Spinal cord (tissue), 10 donors: ENCODE data around the gene MKLN1. TPM values are rescaled to one million over a fixed set of nuclear protein-coding genes. Genes with fewer than 3 reads are reported as not detected.

Source experiments
- DNase-seq, 6 donors: peaks; one replicate each; pipeline versions ENCODE4 v3.0.0 to v3.0.0-alpha.2; 2013 to 2015; ENCODE audit warnings: low spot score in 6 of 6, low read depth in 4 of 6
- H3K27ac ChIP-seq: one replicate; pipeline ENCODE4 v1.5.1; 2013; ENCODE audit warnings: low read depth, low read length, control low read depth
- H3K27me3 ChIP-seq: one replicate; pipeline ENCODE4 v1.6.1; 2013; ENCODE audit warnings: low read length; ENCODE audit not compliant: control insufficient read depth, insufficient read depth
- H3K36me3 ChIP-seq: one replicate; pipeline ENCODE4 v1.6.1; 2013; ENCODE audit warnings: low read length; ENCODE audit not compliant: control insufficient read depth, insufficient read depth
- H3K4me1 ChIP-seq: one replicate; pipeline ENCODE4 v1.6.1; 2013; ENCODE audit warnings: low read length; ENCODE audit not compliant: control insufficient read depth, insufficient read depth
- H3K4me3 ChIP-seq: one replicate; pipeline ENCODE4 v1.5.1; 2013; ENCODE audit warnings: low read depth, low read length, control low read depth
- H3K9me3 ChIP-seq: one replicate; pipeline ENCODE4 v1.6.1; 2013; ENCODE audit warnings: low read length; ENCODE audit not compliant: control insufficient read depth, insufficient read depth
- WGBS: methylation state at CpG from one replicate; pipeline ENCODE4 v1.1.5; 2013; ENCODE audit warnings: missing lambda C conversion rate; ENCODE audit not compliant: insufficient coverage; 5-methylcytosine and 5-hydroxymethylcytosine counted together
- polyA plus RNA-seq, 2 donors: library from polyadenylated mRNA; unstranded; fragments of 120-200 nt; gene quantifications; one replicate each; pipeline ENCODE4 v1.2.1, GENCODE V29; 2013; ENCODE audit not compliant: insufficient read length in 2 of 2
- total RNA-seq, 2 donors: library from RNA; depleted of rRNA in 1 of 2; stranded (reverse); fragments of 120-200 nt in 1 of 2; fragments of >200 nt in 1 of 2; gene quantifications; one replicate each; pipeline versions ENCODE4 v1.2.3 to v1.2.4, GENCODE V29; 2013 to 2014
- donor health status: healthy.

The MKLN1 gene
- total and polyA plus RNA-seq, 4 donors: 13.6 to 69.4 (median 36.6) TPM

- Histone ChIP-seq H3K4me3 (no peak overlapping the region), H3K36me3 (no peaks in the 10 kb centered on the region), H3K27ac (no peak overlapping the region), H3K9me3 (peaks cover 5% of the 10 kb centered on the region), H3K4me1 (no peaks in the 10 kb centered on the region), H3K27me3 (no peaks in the 10 kb centered on the region)
- DNase-seq: no peak
- WGBS: 86% methylated on average over 1 of the region's 7 CpGs
Observed at GRCh38 chr7:131338691-131339390, 11.2 kb downstream of the MKLN1 start.

DNA sequence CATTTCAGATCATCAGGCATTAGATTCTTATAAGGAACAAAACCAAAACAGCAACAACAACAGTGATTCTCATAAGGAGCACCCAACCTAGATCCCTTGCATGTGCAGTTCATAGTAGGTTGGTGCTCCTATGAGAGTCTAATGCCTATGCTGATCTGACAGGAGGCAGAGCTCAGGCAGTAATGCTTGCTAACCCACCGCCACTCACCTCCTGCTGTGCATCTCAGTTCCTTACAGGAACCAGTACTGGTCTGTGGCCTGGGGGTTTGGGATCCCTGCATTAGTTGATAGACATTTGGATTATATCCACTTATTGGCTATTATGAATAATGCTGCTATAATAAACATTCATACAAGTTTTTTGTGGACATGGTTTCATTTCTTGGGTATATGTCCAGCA is 14.0 kb downstream of the MKLN1 start:
- no peaks in the 10 kb centered on the region for H3K27me3 ChIP-seq
- peaks cover 2% of the 10 kb centered on the region for H3K9me3 ChIP-seq
- no peak overlapping the region for H3K4me3 ChIP-seq
- H3K4me1 ChIP-seq: no peaks in the 10 kb centered on the region
- no peak overlapping the region for H3K27ac ChIP-seq
- no peak for DNase-seq
- 83% methylated on average over 1 of the region's 1 CpG for WGBS
- no peaks in the 10 kb centered on the region for H3K36me3 ChIP-seq

GRCh38 chr7:131342864-131343442 is 15.3 kb downstream of the MKLN1 start:
- Histone ChIP-seq H3K4me3 (no peak overlapping the region), H3K27me3 (no peaks in the 10 kb centered on the region), H3K36me3 (no peaks in the 10 kb centered on the region), H3K9me3 (no peaks in the 10 kb centered on the region), H3K27ac (no peak overlapping the region), H3K4me1 (no peaks in the 10 kb centered on the region)
- WGBS: no CpG with 5 or more reads among the region's 2 CpGs
- DNase-seq: no peak

- H3K9me3 ChIP-seq: peaks cover 2% of the 10 kb centered on the region
- DNase-seq: peak in 1 of 6 donors; percentile 18
- no peaks in the 10 kb centered on the region for H3K36me3 ChIP-seq
- no peaks in the 10 kb centered on the region for H3K4me1 ChIP-seq
- H3K27me3 ChIP-seq: no peaks in the 10 kb centered on the region
- 40% methylated on average over 1 of the region's 3 CpGs for WGBS
- no peak overlapping the region for H3K4me3 ChIP-seq
- no peak overlapping the region for H3K27ac ChIP-seq
Observed at GRCh38 chr7:131346885-131347592, 19.4 kb downstream of the MKLN1 start.

GRCh38 chr7:131352032-131352431 is 24.4 kb downstream of the MKLN1 start:
- H3K9me3 ChIP-seq: peaks cover 2% of the 10 kb centered on the region
- peaks cover 3% of the 10 kb centered on the region for H3K4me1 ChIP-seq
- no peaks in the 10 kb centered on the region for H3K36me3 ChIP-seq
- H3K27me3 ChIP-seq: no peaks in the 10 kb centered on the region
- WGBS: no CpG with 5 or more reads among the region's 2 CpGs
- peak in 1 of 6 donors; percentile 9 for DNase-seq
- no peak overlapping the region for H3K4me3 ChIP-seq
- no peak overlapping the region for H3K27ac ChIP-seq

DNA sequence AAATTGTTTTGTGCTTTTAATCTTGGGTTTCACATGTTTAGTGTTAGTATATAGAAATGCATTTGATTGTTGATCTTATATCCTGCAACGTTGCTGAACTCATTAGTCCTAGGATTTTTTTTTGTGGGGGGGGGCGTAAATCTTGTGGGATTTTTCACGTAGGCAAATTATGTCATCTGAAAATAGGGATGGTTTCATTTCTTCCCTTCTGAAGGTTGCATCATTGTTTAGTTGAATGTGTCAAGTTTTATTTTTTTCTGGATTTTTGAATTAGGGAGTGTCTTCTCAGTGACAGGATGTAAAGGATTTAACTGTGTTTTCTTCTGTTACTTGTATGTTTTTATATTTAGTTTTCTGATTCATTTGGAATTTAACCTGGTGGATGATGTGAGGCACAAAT is 26.7 kb downstream of the MKLN1 start:
- H3K4me3 ChIP-seq: no peak overlapping the region
- no peak overlapping the region for H3K27ac ChIP-seq
- H3K27me3 ChIP-seq: no peaks in the 10 kb centered on the region
- 61% methylated on average over 3 of the region's 3 CpGs for WGBS
- H3K36me3 ChIP-seq: no peaks in the 10 kb centered on the region
- no peak for DNase-seq
- peaks cover 3% of the 10 kb centered on the region for H3K4me1 ChIP-seq
- peaks cover 2% of the 10 kb centered on the region for H3K9me3 ChIP-seq

- peak in 1 of 6 donors; percentile 6 for DNase-seq
- Histone ChIP-seq H3K27me3 (no peaks in the 10 kb centered on the region), H3K4me1 (peaks cover 3% of the 10 kb centered on the region), H3K36me3 (no peaks in the 10 kb centered on the region), H3K27ac (no peak overlapping the region), H3K4me3 (no peak overlapping the region), H3K9me3 (no peaks in the 10 kb centered on the region)
- 98% methylated on average over 6 of the region's 13 CpGs for WGBS
Observed at GRCh38 chr7:131355917-131356777, 28.5 kb downstream of the MKLN1 start.

GRCh38 chr7:131357282-131357880 is 29.7 kb downstream of the MKLN1 start:
- no CpG with 5 or more reads among the region's 3 CpGs for WGBS
- no peak overlapping the region for H3K4me3 ChIP-seq
- no peaks in the 10 kb centered on the region for H3K27me3 ChIP-seq
- H3K4me1 ChIP-seq: peaks cover 3% of the 10 kb centered on the region
- H3K36me3 ChIP-seq: no peaks in the 10 kb centered on the region
- DNase-seq: no peak
- no peak overlapping the region for H3K27ac ChIP-seq
- H3K9me3 ChIP-seq: no peaks in the 10 kb centered on the region

- Histone ChIP-seq H3K27ac (no peak overlapping the region), H3K4me3 (no peak overlapping the region), H3K27me3 (no peaks in the 10 kb centered on the region), H3K4me1 (peaks cover 3% of the 10 kb centered on the region), H3K36me3 (no peaks in the 10 kb centered on the region), H3K9me3 (no peaks in the 10 kb centered on the region)
- no peak for DNase-seq
- no CpG with 5 or more reads among the region's 3 CpGs for WGBS
Observed at GRCh38 chr7:131358636-131359035, 31.0 kb downstream of the MKLN1 start.
